ENCODE results near the gene CDPF1. TPM values are rescaled to one million over a fixed set of nuclear protein-coding genes. Genes with fewer than 3 reads are reported as not detected.

CDPF1 gene
- total and polyA plus RNA-seq, 2 of the 13 experiments (the other 11 are each of a cell fraction or from before 2014, with no cell fraction given), result 5.2 to 8.1 TPM

GRCh38 chr22:46267431-46268279, 17.6 kb upstream of the CDPF1 start, which contains the start of gene TTC38 (continued):
- TF ChIP-seq PAXIP1 (CRISPR knock-in tag; conservative IDR thresholded peaks at IDR 0.05) (peak; percentile 55; the same call in 1 of the 2 replicates), RXRA (CRISPR knock-in tag; IDR thresholded peaks at IDR 0.05) (peak; percentile 92), MEIS2 (CRISPR knock-in tag; IDR thresholded peaks at IDR 0.05) (no peak), FOSL2 (CRISPR knock-in tag; IDR thresholded peaks at IDR 0.05) (peak; percentile 39; the same call in 1 of the 2 replicates), MLLT10 (CRISPR knock-in tag; IDR thresholded peaks at IDR 0.05) (no peak), STAT5B (CRISPR knock-in tag; IDR thresholded peaks at IDR 0.05) (no peak), NCOA1 (CRISPR knock-in tag; IDR thresholded peaks at IDR 0.05) (no peak), ZMAT3 (CRISPR knock-in tag; conservative IDR thresholded peaks at IDR 0.05) (peak; percentile 94), EHMT2 (IDR thresholded peaks at IDR 0.05; ENCODE audit: borderline replicate concordance, low read depth, low read length) (no peak), ZBTB33 (CRISPR knock-in tag; IDR thresholded peaks at IDR 0.05) (0 out of 2 replicates have a peak, but pooled peaks have one; percentile 17), ZNF782 (CRISPR knock-in tag; IDR thresholded peaks at IDR 0.05; ENCODE audit: borderline replicate concordance) (no peak), ZNF557 (CRISPR knock-in tag; IDR thresholded peaks at IDR 0.05) (no peak), ELF4 (CRISPR knock-in tag; IDR thresholded peaks at IDR 0.05; ENCODE audit: borderline replicate concordance) (no peak), ZNF136 (CRISPR knock-in tag; IDR thresholded peaks at IDR 0.05; ENCODE audit: low read depth) (0 out of 2 replicates have a peak, but pooled peaks have one; percentile 40), JDP2 (CRISPR knock-in tag; IDR thresholded peaks at IDR 0.05; ENCODE audit: borderline replicate concordance) (no peak), POLR2A (IDR thresholded peaks at IDR 0.05; ENCODE audit: insufficient read depth in 1 of 2, low read depth in 2 of 2, low read length in 2 of 2) (peak; percentile 80 to 93)
- TF ChIP-seq, protein P1, sequence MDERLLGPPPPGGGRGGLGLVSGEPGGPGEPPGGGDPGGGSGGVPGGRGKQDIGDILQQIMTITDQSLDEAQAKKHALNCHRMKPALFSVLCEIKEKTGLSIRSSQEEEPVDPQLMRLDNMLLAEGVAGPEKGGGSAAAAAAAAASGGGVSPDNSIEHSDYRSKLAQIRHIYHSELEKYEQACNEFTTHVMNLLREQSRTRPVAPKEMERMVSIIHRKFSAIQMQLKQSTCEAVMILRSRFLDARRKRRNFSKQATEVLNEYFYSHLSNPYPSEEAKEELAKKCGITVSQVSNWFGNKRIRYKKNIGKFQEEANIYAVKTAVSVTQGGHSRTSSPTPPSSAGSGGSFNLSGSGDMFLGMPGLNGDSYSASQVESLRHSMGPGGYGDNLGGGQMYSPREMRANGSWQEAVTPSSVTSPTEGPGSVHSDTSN (CRISPR knock-in tag; IDR thresholded peaks at IDR 0.05), result no peak
- TF ChIP-seq, protein P2, sequence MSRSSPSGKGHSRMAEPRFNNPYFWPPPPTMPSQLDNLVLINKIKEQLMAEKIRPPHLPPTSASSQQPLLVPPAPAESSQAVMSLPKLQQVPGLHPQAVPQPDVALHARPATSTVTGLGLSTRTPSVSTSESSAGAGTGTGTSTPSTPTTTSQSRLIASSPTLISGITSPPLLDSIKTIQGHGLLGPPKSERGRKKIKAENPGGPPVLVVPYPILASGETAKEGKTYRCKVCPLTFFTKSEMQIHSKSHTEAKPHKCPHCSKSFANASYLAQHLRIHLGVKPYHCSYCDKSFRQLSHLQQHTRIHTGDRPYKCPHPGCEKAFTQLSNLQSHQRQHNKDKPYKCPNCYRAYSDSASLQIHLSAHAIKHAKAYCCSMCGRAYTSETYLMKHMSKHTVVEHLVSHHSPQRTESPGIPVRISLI (CRISPR knock-in tag; IDR thresholded peaks at IDR 0.05; ENCODE audit: borderline replicate concordance), result 0 out of 2 replicates have a peak, but pooled peaks have one; percentile 28

All from HepG2 (cell line).